Transverse colon (tissue), 4 donors: ENCODE data around the gene IL36RN. TPM values are rescaled to one million over a fixed set of nuclear protein-coding genes. Genes with fewer than 3 reads are reported as not detected.
"Not testable (repeated sequence)": the region's sequence is repeated elsewhere in the genome, so short reads cannot be mapped to it uniquely, and the experiment has no call there.

Experiments used
- DNase-seq: peaks from one replicate; pipeline ENCODE4 v3.0.0-alpha.2; 2019
- H3K27ac ChIP-seq, 4 donors: fragments of 200-600 bp; sonication (generic); 2 replicates each; pipeline ENCODE4 v1.5.1; 2016 to 2018; ENCODE audit warnings: inconsistent platforms in 4 of 4
- H3K27me3 ChIP-seq: fragments of 200-600 bp; sonication (generic); 2 replicates; pipeline ENCODE4 v1.5.1; 2017; ENCODE audit warnings: inconsistent platforms
- H3K36me3 ChIP-seq, 4 donors: fragments of 200-600 bp; sonication (generic); 2 replicates each; pipeline ENCODE4 v1.5.1; 2017 to 2019; ENCODE audit warnings: inconsistent platforms in 4 of 4
- H3K4me1 ChIP-seq, 4 donors: fragments of 200-600 bp; sonication (generic); 2 replicates each; pipeline ENCODE4 v1.5.1; 2017 to 2020; ENCODE audit warnings: inconsistent platforms in 4 of 4
- H3K4me3 ChIP-seq, 4 donors: fragments of 200-600 bp; sonication (generic); 1 replicate in 1 of 4; 2 replicates in 3 of 4; pipeline versions ENCODE4 v1.5.1 to v1.6.1; 2017 to 2019; ENCODE audit warnings: inconsistent platforms in 4 of 4
- H3K9me3 ChIP-seq, 2 donors: fragments of 200-600 bp; sonication (generic); 2 replicates each; pipeline ENCODE4 v1.5.1; 2017 to 2019; ENCODE audit warnings: inconsistent platforms in 2 of 2
- CTCF ChIP-seq, 5 experiments: fragments of 200-600 bp in 3 of 5; fragments of 450-650 bp in 2 of 5; sonication (generic) in 3 of 5; IDR thresholded peaks; 1 replicate in 2 of 5; 2 replicates in 3 of 5; pipeline ENCODE4 v1.5.1; 2016 to 2017; ENCODE audit warnings: antibody characterized with exemption in 5 of 5, inconsistent platforms in 3 of 5, mild to moderate bottlenecking in 2 of 5, moderate library complexity in 1 of 5
- EP300 ChIP-seq: sonication (generic); formaldehyde crosslinking; IDR thresholded peaks from one replicate; pipeline ENCODE4 v1.6.1; 2017; ENCODE audit warnings: antibody characterized with exemption, low read depth
- POLR2A ChIP-seq: fragments of 450-650 bp; IDR thresholded peaks from one replicate; pipeline ENCODE4 v1.6.1; 2016; ENCODE audit warnings: antibody characterized with exemption, mild to moderate bottlenecking, moderate library complexity
- POLR2AphosphoS5 ChIP-seq, 3 donors: sonication (generic); formaldehyde crosslinking; IDR thresholded peaks; one replicate each; pipeline ENCODE4 v1.6.1; 2016; ENCODE audit warnings: antibody characterized with exemption in 3 of 3
- WGBS, 2 donors: methylation state at CpG; one replicate each; pipeline ENCODE4 v1.1.5; 2018; ENCODE audit warnings: low coverage in 1 of 2; 5-methylcytosine and 5-hydroxymethylcytosine counted together
- in situ Hi-C, 4 donors: fragments of 200-750 bp; cut with MboI; loops; one replicate each; pipeline versions ENCODE4 v1.15.0 to v1.15.1; 2017; ENCODE audit warnings: low sequenced_read_pairs in 3 of 4, low pct_ligation_motif_present in 1 of 4, low pct_unique_long_range_greater_than_20kb in 1 of 4
- intact Hi-C: fragments of 100-400 bp; cut with DNase I; formaldehyde crosslinking; loops from one replicate; pipeline ENCODE4 v1.15.1; 2023; ENCODE audit warnings: low total_unique reads
- total RNA-seq, 4 donors: library from RNA; depleted of rRNA; stranded (reverse); fragments of >200 nt; gene quantifications; one replicate each; pipeline ENCODE4 v1.1.0, GENCODE V29; 2016

Gene IL36RN
- total RNA-seq, 4 donors from 2014 or later, result not detected

GRCh38 chr2:113093613-113093977 is 34.6 kb downstream of the IL36RN start:
- DNase-seq, result no peak
- Histone ChIP-seq H3K4me3 (no peak overlapping the region), H3K9me3 (no peaks in the 10 kb centered on the region), H3K4me1 (no peaks in the 10 kb centered on the region), H3K36me3 (no peaks in the 10 kb centered on the region), H3K27me3 (no peaks in the 10 kb centered on the region), H3K27ac (no peak overlapping the region)
- TF ChIP-seq EP300, result no peak
- no peak for TF ChIP-seq POLR2AphosphoS5 (IDR thresholded peaks at IDR 0.05)
- no peak for TF ChIP-seq POLR2A
- no peak for TF ChIP-seq CTCF (IDR thresholded peaks at IDR 0.05)
- intact Hi-C loops (no loop called here), in situ Hi-C loops (no loop called here)
- 37 to 63% methylated on average over 2 of the region's 2 CpGs for WGBS, 2 donors

GRCh38 chr2:113096306-113096705 is 37.3 kb downstream of the IL36RN start:
- H3K4me3 ChIP-seq, intact Hi-C loops, H3K27ac ChIP-seq, H3K27me3 ChIP-seq, H3K9me3 ChIP-seq, DNase-seq, H3K4me1 ChIP-seq, H3K36me3 ChIP-seq, in situ Hi-C loops: not testable (repeated sequence)
- WGBS, 2 donors, result 90 to 91% methylated on average over 4 to 14 of the region's 14 CpGs

- H3K36me3 ChIP-seq, H3K9me3 ChIP-seq, in situ Hi-C loops, DNase-seq, H3K4me3 ChIP-seq, H3K27me3 ChIP-seq, H3K27ac ChIP-seq, H3K4me1 ChIP-seq, intact Hi-C loops: not testable (repeated sequence)
- WGBS, 2 donors, result 80 to 83% methylated on average over 2 of the region's 2 CpGs
Observed at GRCh38 chr2:113096842-113097618, 38.0 kb downstream of the IL36RN start.

- Histone ChIP-seq H3K4me3 (no peak overlapping the region), H3K27me3 (no peaks in the 10 kb centered on the region), H3K9me3 (no peaks in the 10 kb centered on the region), H3K27ac (no peak overlapping the region), H3K36me3 (no peaks in the 10 kb centered on the region), H3K4me1 (no peaks in the 10 kb centered on the region)
- WGBS, 2 donors, result 63 to 72% methylated on average over 2 to 4 of the region's 4 CpGs
- no peak for DNase-seq
- intact Hi-C loops, result no loop called here
- in situ Hi-C loops, result no loop called here
- TF ChIP-seq EP300 (no peak), POLR2A (no peak)
Observed at GRCh38 chr2:113098041-113098440, 39.0 kb downstream of the IL36RN start.

- intact Hi-C loops, result no loop called here
- Histone ChIP-seq H3K36me3 (no peaks in the 10 kb centered on the region), H3K4me3 (no peak overlapping the region), H3K27me3 (no peaks in the 10 kb centered on the region), H3K27ac (no peak overlapping the region), H3K4me1 (no peaks in the 10 kb centered on the region), H3K9me3 (no peaks in the 10 kb centered on the region)
- WGBS, 2 donors, result 81% methylated on average over 6 of the region's 6 CpGs; no CpG with 5 or more reads in 1 of the 2 donors
- no peak for DNase-seq
- TF ChIP-seq POLR2AphosphoS5 (IDR thresholded peaks at IDR 0.05) (no peak), POLR2A (no peak), CTCF (IDR thresholded peaks at IDR 0.05) (no peak), EP300 (no peak)
- in situ Hi-C loops, result no loop called here
Observed at GRCh38 chr2:113098532-113098931, 39.5 kb downstream of the IL36RN start.

GRCh38 chr2:113102133-113102532 is 43.1 kb downstream of the IL36RN start:
- Histone ChIP-seq H3K4me1 (no peaks in the 10 kb centered on the region), H3K27ac (no peak overlapping the region), H3K36me3 (no peaks in the 10 kb centered on the region), H3K9me3 (no peaks in the 10 kb centered on the region), H3K27me3 (no peaks in the 10 kb centered on the region), H3K4me3 (no peak overlapping the region)
- in situ Hi-C loops, result no loop called here
- 83 to 91% methylated on average over 1 to 2 of the region's 2 CpGs for WGBS, 2 donors
- intact Hi-C loops, result no loop called here
- no peak for DNase-seq
- TF ChIP-seq POLR2A (no peak), POLR2AphosphoS5 (IDR thresholded peaks at IDR 0.05) (no peak), CTCF (IDR thresholded peaks at IDR 0.05) (no peak), EP300 (no peak)
